ENCODE data around the gene FAM149B1.

FAM149B1 gene

DNA sequence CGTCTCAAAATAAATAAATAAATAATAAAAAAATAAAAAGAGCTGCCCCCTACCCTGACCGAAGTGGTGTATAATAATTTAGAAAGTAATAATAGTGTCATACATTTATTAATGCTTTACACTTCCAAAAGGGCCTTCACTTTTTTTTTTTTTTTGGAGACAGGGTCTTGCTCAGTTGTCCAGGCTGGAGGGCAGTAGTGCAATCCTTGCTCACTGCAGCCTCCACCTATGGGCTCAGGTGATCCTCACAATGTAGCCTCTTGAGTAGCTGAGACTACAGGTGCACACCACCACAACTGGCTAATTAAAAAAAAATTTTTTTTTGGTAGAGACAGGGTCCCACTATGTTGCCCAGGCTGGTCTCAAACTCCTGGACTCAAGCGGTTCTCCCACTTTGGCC, 1.4 kb downstream of the FAM149B1 start:
- TF ChIP-seq, protein P1, sequence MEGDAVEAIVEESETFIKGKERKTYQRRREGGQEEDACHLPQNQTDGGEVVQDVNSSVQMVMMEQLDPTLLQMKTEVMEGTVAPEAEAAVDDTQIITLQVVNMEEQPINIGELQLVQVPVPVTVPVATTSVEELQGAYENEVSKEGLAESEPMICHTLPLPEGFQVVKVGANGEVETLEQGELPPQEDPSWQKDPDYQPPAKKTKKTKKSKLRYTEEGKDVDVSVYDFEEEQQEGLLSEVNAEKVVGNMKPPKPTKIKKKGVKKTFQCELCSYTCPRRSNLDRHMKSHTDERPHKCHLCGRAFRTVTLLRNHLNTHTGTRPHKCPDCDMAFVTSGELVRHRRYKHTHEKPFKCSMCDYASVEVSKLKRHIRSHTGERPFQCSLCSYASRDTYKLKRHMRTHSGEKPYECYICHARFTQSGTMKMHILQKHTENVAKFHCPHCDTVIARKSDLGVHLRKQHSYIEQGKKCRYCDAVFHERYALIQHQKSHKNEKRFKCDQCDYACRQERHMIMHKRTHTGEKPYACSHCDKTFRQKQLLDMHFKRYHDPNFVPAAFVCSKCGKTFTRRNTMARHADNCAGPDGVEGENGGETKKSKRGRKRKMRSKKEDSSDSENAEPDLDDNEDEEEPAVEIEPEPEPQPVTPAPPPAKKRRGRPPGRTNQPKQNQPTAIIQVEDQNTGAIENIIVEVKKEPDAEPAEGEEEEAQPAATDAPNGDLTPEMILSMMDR (conservative IDR thresholded peaks at IDR 0.05; ENCODE audit: low read length): no peak
- no peak overlapping the region for H3K4me3 ChIP-seq (ENCODE audit: low read length)
- no peak for DNase-seq (ENCODE audit: low read depth)

DNA sequence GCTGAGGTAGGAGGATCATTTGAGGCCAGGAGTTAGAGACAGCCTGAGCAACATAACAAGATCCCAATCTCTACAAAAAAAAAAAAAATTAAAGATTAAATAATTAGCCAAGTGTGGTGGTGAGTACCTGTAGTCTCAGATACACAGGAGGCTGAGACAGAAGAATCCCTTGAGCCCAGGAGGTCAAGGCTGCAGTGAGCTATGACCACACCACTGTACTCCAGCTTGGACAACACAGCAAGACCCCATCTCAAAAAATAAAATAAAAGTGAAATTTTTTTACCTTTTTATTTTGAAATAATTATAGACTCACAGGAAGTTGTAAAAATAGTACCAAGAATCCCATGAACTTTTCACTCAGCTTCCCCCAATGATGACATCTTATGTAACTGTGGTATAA, 4.9 kb downstream of the FAM149B1 start:
- TF ChIP-seq, protein P1 (conservative IDR thresholded peaks at IDR 0.05; ENCODE audit: low read length): no peak
- DNase-seq (ENCODE audit: low read depth): no peak
- H3K4me3 ChIP-seq (ENCODE audit: low read length): no peak overlapping the region

DNA sequence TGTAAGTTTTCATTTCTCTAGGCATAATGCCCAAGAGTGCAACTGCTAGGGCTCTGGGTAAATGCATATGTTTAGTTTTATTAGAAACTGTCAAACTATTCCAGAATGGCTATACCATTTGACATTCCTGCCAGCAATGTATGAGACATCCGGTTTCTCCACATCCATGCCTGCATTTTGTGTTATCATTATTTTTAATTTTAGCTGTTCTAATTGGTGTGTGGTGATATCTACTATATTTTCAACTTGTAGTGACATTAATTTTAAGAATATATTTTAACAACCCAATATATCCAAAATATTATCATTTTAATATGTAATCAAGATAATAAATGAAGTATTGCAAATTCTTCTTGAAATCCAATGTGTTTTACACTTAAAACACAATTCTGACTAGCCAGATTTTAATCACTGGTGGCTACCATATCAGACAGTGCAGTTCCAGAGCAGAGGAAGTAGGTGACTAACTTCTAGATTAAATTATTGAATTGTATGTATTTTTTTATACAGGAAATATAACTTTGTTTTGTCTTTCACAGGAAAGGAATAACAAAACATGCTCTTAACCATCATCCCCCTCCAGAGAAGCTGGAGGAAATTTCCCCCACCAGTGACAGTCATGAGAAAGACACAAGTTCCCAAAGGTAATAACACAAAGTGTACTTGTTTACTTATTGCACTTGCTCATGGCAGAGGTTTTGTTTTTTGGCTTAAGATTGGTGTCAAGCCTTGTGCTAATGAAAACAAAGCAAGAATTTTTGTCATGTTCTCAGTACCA, 6.4 kb downstream of the FAM149B1 start:
- H3K4me3 ChIP-seq (ENCODE audit: low read length): no peak overlapping the region
- no peak for DNase-seq (ENCODE audit: low read depth)
- TF ChIP-seq, protein P1 (conservative IDR thresholded peaks at IDR 0.05; ENCODE audit: low read length): no peak

DNA sequence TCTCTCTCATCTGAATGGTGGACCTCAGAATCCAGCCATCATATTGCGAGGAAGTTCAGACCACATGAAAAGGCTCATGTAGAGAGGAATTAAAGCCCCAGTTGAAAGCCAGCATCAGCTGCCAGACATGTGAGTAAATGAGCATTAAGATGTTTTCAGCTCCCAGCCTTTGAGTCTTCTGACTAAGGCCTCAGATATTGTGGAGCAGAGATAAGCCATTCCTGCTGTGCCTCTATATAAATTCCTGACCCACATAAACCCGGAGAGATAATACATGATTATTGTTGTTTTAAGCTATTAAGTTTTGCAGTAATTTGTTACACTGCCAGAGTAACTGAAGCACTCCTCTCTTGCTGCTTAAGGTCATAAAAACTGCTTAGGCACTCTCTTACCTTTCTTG, 14.6 kb downstream of the FAM149B1 start:
- no peak overlapping the region for H3K4me3 ChIP-seq (ENCODE audit: low read length)
- TF ChIP-seq, protein P1 (conservative IDR thresholded peaks at IDR 0.05; ENCODE audit: low read length): no peak
- peak; percentile 40 for DNase-seq (ENCODE audit: low read depth)

DNA sequence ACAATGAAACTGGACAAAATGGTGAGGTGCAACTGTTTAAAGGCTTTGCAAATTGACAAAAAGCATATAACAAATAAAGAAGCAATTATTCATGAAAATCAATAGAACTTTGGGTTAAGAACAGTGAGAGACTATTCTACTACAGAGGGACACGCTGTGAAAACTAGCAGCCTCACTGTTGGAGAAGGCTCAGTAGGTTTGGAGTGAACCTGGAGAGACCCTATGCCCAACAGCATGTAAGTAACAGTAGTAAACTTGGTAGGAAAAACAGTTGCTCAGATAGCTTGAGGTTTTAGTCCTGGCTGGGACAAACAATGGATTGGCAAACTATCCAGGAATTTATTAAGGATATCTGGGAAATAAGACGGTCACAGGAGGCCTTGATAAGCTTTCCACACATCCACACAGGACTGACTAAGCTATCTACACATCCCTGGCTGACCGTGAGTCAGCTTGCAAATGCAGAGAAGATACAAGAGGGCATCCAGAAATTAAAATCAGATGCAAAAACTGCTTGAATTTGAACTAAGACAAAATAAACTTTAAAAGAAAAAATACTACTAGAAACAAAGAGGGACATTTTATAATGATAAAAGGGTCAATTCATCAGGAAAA, 15.9 kb downstream of the FAM149B1 start:
- TF ChIP-seq, protein P1 (conservative IDR thresholded peaks at IDR 0.05; ENCODE audit: low read length): no peak
- DNase-seq (ENCODE audit: low read depth): peak; percentile 71
- H3K4me3 ChIP-seq (ENCODE audit: low read length): no peak overlapping the region

DNA sequence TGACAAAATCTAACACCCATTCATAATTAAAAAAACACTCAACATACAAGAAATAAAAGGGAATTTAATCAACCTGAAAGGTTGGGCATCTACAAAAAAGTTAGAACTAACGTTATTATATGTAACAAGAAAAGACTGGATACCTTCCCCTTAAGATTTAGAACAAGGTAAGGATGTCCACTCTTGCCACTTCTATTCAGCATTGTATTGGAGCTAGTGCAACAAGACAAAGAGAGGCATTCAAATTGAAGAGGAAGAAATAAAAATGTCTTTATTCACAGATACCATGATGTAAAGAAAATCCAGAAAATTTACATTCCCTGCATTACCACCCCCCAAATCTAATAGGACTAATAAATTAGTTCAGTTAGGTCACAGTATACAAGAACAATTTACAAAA, 18.3 kb downstream of the FAM149B1 start:
- TF ChIP-seq, protein P1 (conservative IDR thresholded peaks at IDR 0.05; ENCODE audit: low read length): no peak
- no peak for DNase-seq (ENCODE audit: low read depth)
- H3K4me3 ChIP-seq (ENCODE audit: low read length): no peak overlapping the region

DNA sequence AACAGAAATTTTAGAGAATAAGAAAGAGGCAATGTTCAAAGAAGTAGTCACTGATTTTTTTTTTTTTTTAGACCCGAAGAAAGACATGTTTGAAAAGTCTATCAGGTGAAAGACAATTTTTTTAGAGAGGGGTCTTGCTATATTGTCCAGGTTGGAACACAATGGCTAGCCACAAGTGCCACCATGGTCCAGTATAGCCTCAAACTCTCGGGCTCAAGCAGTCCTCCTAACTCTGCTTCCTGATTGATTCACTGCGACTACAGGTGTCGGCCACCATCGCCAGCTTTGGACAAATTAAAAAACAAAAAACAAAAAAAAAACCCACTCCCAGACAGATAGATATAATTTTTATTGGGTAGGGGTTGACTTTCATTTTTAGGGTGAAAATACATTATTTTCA, 22.3 kb downstream of the FAM149B1 start:
- no peak for DNase-seq (ENCODE audit: low read depth)
- TF ChIP-seq, protein P1 (conservative IDR thresholded peaks at IDR 0.05; ENCODE audit: low read length): no peak
- no peak overlapping the region for H3K4me3 ChIP-seq (ENCODE audit: low read length)
